Stimulated activated CD4-positive, alpha-beta T cell treated with anti-CD3 and anti-CD28 coated beads, Interleukin-12 subunit alpha, Interleukin-12 subunit beta, amount 100 ng/mL, for 48 hours (primary cell): ENCODE results near the gene DENND4B.
A peak's percentile ranks its signal among the peaks of the same experiment; 100 is the strongest.
"Not testable (repeated sequence)": the region's sequence is repeated elsewhere in the genome, so short reads cannot be mapped to it uniquely, and the experiment has no call there.

Source experiments
- DNase-seq, 3 donors: peaks; one replicate each; pipeline ENCODE4 v3.0.0-alpha.2; 2020; ENCODE audit warnings: low read depth in 2 of 3, low spot score in 1 of 3

The DENND4B gene, protein sequence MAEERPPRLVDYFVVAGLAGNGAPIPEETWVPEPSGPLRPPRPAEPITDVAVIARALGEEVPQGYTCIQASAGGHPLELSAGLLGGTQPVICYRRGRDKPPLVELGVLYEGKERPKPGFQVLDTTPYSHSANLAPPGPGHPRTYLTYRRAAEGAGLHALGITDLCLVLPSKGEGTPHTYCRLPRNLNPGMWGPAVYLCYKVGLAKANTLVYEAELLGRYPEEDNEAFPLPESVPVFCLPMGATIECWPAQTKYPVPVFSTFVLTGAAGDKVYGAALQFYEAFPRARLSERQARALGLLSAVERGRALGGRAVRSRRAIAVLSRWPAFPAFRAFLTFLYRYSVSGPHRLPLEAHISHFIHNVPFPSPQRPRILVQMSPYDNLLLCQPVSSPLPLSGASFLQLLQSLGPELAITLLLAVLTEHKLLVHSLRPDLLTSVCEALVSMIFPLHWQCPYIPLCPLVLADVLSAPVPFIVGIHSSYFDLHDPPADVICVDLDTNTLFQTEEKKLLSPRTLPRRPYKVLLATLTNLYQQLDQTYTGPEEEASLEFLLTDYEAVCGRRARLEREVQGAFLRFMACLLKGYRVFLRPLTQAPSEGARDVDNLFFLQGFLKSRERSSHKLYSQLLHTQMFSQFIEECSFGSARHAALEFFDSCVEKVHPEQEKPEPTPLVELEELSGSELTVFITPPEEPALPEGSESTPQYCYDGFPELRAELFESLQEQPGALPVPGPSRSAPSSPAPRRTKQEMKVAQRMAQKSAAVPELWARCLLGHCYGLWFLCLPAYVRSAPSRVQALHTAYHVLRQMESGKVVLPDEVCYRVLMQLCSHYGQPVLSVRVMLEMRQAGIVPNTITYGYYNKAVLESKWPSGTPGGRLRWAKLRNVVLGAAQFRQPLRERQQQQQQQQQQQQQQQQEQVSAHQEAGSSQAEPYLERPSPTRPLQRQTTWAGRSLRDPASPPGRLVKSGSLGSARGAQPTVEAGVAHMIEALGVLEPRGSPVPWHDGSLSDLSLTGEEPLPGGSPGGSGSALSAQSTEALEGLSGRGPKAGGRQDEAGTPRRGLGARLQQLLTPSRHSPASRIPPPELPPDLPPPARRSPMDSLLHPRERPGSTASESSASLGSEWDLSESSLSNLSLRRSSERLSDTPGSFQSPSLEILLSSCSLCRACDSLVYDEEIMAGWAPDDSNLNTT (N-terminal part only)

DNA sequence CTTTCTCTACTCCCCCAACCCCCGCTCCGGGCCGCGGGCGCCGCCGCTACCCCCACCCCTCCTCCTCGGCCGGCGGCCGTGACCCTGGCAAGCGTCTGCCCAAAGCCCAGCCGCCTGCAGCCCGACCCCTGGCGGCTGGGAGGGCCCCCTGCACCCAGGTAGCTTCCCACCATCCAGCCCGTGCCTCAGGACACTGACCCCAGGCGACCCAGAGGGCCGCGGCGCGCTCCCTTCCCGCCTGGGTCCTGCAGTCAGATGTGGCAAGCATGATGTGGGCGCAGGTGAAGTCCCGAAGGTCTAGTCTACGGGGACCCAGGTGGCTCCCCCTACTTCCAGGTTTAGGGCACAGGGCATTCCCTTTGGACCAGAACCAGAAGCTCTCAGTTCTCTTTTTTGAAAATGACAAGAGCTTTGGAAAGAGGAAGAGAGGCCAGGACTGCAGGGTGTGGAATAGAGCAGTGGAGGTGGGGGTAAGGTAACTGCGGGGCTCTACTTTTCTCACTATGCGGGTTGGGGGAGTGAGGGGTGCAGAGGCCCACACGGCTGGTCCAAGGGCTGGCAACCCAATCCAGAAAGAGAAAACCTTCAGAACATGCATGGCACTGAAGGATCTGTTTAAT is at the start of gene DENND4B:
Gene DENND4B, minus strand, starts transcription at position 97 of the 620 bp plus-strand sequence. CDS start 2,344 bp downstream, outside the sequence.
- peak; percentile 57 to 76 (median 57) for DNase-seq

DNA sequence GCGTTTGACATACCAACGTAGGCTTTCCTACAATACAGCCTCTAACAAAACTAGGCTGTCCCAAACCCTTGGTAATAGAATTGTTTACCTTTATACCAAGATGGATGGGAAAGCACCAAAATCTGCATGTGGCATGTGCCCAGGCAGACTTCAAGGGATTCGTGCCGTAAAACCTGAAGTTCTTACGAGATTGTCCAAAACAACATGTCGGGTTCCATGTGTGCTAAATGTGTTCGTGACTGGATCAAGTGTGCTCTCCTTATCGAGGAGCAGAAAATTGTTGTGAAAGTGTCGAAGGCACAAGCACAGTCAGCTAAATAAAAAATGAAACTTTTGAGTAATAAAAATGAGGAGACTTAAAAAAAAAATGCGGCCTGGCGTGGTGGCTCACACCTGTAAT is 49.1 kb upstream of the DENND4B start:
- no peak for DNase-seq

DNA sequence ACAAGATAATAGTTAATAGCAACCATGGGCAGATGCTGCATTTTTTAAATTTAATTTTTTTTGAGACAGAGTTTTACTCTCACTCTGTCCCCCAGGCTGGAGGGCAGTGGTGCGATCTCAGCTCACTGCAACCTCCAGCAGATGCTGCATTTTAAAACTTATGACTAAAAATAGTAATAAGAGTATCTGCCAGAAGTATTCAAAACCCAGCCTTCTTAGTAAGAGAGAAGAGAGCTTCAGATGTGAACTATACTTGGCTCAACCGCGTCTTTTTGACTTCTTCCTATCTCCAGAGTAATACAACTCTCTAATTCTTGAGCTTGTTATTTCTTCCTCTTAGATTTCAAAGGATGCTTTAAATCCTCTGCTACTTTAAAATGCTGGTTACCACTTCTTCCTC is 48.7 kb upstream of the DENND4B start:
- DNase-seq, result no peak

DNA sequence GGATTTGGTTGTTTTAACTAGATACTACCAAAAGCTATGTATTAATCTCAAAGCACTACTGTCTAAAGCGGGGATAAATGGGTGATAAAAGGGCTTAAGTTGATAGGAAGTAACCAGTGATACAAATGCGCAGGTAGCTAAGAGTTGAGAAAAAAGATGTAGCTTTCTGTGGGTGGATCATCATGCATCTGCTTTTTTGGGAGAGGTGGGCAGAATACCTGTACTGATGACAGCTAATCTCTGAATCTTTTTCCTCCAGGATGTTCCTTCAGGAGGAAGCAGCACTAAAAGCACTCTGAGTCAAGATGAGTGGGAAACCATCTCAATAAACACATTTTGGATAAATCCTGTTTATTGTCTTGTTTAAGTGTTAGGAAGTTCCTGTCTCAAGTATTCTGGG is 45.3 kb upstream of the DENND4B start:
- DNase-seq, result no peak

DNA sequence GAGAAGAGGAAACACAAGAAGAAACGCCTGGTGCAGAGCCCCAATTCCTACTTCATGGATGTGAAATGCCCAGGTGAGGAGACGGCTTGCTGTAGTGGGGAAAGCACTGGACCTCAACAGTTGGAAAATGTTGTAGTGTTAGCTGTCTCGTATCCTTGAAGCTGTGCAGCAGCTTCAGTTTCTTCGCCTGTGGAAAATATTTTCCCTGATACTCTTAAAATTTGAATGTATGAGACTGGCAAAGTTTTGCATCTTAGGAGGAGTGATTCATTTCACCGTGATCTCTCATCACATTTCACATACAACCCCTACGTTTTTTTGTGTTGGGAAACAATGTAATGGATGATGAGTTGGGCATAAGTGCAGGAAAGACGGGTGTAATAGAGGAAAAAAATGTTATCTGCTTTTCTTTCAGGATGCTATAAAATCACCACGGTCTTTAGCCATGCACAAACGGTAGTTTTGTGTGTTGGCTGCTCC is 44.7 kb upstream of the DENND4B start:
- DNase-seq, result no peak

DNA sequence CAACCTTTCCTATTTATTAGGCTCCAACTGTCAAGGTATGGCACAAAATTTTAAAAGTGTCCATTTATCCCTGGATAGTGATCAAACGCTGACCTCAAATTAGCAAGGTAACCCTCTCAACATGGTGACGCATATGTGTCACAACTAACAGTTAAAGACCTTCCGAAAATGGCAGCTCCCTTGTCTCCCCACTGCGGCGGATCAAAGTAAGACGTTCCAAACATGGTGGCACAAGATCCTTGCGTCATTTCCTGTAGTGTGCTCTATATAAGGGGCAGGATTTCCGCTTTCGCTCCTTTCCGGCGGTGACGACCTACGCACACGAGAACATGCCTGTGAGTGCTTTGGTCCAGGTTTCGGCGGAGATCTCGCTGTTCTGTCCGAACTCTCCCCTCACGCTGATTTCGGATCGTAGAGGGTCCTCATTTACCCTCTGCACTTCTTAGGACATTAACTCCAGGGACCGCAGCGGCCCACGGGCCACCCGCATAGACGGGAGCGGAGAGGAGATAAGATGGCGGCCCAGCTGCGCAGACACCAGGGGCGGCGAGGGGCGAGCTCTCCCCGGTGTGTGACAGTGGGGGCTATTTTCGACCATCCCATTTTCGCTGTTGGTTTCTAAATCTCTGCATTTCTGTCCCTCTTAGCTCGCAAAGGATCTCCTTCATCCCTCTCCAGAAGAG is 44.1 kb upstream of the DENND4B start, which contains the start of gene RPS27:
Gene RPS27, plus strand, starts transcription at position 295 of the 683 bp plus-strand sequence. Its CDS starts 35 bp downstream, at position 330.
- peak; percentile 75 to 86 (median 78) for DNase-seq

DNA sequence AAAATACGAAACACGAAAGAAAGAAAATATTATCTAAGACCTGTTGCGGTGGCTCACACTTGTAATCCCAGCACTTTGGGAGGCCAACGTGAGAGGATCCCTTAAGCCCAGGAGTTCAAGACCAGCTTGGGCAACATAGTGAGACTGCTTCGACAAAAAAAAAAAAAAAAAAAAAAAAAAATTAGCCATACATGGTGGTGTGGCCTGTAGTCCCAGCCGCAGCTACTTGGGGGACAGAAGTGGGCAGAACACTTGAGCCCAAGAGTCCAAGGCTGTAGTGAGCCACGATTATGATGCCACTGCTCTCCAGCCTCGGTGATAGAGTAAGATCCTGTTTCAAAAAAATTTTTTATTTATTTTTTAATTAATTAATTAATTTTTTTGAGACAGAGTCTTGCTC is 41.1 kb upstream of the DENND4B start:
- DNase-seq, result no peak

DNA sequence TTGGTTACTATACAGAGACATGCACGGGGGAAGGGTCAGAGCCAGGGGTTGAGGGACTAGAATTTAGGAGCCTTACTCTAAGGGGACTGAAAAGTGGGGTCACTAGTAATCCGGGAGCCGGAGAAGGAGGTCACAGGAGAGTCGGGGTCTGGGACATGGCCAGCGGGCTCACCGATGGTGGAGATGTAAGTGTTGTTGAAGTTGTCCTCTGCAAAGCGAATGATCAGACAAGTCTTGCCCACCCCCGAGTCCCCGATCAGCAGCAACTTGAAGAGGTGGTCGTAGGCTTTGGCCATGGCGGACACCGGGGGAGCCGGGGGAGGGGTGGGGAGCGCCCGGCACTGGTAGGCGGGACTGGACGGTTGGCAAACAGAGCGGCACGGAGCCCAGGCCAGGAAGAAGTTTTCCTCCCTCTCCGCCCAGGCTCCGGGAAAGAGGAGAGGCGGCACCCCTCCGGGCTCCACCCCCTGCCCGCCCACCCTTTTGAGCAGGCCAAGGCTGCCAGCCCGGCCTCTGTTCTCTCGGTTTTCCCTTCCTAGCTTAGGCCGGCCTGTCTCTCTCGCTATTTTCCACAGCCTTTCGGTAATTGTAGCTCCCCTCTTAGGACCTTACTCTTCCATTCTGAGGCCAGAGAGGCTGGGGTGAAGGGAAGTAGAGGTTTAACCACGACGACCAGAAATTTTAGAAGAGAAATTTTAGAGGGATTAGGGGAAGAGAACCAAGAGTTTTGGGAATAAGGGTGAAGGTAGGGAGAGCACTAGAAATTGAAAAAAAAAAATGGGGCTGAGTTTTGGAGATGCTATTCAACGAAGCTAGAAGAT is 39.6 kb upstream of the DENND4B start, which contains the start of gene RAB13:
Gene RAB13, minus strand, starts transcription at position 399 of the 821 bp plus-strand sequence. Its CDS starts 103 bp downstream, at position 296.
- no peak for DNase-seq

DNA sequence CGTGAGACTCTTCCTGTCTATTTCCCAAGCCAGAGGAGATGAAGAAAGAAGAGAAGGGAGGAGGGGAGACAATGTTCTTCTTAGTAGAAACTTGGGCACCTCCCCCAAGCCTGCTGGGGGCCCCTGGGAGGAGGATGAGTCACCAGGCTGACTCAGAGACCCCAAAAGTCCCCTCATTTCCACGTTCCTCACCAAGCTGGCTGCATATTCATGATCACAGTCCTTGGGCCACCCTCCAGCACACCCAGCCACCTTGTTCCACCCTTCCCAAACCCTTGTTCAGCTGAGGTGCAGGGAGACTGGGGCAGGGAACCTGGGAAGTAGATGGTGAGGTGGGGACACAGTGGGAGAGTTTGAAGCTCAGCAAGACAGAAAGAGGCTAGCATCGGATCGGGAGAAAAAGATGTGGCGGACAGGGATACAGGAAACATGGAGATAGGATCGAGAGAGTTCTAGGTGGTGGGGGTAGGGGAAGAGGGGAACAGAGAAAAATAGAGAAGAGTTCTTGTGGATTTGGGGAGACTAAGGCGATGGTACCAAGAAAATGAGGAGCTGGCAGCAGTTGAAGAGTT is 38.9 kb upstream of the DENND4B start:
- DNase-seq, result no peak

DNA sequence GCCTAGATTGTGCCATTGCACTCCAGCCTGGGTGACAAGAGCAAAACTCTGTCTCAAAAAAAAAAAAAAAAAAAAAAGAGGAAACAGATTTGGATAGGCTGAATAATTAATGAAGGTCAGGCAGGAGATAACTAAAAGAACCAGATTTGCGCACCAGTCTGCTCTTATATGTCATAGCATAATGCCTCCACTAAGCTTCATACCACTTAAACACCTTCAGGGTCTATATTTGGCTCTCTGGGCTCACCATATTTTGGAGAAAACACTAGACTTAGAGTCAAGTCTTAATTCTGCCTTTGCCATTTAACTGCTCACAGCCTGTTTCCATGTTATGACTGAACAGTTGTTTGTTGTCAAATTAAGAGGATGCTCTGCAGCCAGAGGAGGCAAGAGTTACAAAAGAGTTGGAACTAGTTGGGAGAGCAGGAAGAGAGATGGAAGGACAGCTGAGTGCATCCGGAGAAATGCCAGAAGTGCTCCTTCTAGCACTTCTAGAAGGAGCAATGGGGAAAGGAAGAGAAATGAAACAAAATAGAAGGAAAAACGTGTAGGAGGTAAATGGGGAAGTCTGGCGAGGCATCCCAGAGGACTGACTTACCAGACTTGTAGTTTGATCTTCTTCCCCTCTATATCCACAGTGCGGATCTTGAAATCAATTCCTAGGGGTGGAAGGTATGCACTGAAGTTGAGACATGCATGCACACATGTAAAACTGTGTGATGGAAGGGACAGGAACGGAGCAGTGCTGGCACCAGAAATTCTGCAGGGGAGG is 37.8 kb upstream of the DENND4B start:
- DNase-seq, result no peak

DNA sequence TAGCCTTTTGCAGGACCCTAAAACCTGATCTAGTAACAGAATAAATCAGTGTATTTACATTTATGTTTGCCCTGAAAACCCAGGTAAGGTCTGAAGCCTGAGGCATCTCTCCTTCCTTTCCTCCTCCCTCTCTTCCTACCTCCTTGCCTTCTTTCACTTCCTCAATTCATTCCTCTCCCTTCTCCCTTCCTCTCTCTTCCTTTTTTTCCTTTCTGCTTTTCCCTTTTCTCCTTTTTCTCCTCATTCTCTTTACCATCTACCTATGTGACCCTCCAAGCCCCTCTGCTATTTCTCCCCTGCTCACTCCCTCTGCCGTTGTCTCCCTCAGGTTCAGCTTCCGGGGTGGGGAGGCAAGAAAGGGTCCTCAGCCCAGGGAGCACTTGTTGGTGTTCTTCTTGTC is 35.2 kb upstream of the DENND4B start:
- DNase-seq, result not testable (repeated sequence)

DNA sequence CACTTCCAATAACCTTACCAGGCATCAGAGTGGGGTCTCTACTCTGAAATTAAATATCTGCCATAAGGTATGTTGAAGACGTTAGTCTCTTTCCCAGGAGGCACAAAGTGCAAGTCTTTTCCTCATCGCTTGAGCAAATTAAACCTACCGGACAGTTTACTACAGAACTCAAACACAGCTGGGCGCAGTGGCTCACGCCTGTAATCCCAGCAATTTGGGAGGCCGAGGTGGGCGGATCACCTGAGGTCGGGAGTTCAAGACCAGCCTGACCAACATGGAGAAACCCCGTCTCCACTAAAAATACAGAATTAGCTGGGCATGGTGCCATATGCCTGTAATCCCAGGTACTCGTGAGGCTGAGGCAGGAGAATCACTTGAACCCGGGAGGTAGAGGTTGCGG is 32.6 kb upstream of the DENND4B start:
- DNase-seq, result not testable (repeated sequence)

DNA sequence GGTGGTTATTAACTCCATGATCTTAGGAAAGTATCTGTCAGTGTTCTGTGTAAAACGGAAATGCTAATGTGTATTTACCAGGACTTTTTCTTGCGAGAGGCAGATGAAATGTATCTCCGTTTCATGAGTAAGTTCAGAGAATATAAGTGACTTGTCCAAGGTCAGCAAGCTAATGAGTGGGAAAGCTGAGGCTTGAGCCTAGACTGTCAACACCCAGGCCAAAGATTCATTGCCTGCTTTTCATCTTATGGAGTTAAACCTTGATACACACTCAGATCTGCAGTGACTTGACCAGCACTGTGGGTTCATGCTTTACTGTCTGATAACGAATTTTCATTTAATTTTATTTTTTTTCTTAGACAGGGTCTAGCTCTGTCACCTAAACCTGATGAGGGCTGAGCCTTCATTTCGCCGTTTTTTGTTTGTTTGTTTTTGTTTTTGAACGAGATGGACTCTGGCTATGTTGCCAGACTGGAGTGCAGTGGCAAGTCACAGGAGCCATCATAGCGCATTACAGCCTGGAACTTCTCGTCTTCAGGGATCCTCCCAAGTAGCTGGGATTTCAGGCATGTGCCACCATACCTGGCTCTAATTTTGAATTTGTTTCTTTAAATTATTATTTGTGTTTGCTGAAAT is 31.9 kb upstream of the DENND4B start:
- no peak for DNase-seq

DNA sequence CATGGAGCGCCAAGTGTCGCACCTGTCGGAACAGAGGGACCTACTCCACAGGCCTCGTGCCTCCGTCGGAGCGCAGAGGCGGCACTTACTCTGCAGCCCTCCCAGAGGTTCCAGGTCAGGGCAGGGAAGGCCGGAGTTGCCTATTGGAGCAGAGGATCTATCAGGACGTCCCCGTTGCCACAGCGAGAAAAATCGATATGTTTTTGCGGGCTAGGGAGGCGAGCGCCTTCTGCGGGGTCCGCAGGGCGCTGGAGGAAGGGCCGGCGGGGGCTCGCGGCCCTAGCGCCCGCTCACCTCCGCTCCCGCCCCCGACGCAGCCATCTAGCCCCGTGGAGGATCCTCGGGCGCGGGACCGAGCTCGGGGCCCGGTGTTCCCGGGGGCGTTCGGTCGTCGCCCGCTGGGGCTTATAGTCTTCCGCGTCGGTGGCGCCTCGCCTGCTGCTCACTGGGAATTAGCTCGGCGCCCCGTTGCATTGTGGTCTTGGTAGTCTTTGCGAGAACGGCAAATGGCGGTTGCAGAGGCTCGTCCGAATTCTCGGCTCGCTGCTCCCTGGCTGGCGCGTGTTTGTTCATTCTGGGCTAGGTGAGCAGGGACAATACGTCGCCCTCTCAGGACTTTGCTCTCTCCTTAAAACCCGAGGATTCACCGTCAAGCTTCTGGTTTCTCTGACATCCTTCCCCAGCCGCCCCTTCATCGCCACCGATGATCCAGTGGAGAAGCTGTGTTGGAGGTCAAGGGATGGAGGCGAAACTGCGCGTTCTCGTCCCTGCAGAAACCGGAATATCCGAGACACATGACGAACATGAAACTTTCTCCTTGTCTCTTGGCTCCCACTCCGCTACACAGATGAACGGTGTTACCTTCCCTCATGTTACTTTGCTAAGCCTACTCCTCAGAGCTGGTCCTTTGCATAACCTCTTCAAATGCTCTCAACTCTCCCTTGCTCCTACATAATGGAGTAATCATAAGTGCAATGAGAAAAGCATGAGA is 31.0 kb upstream of the DENND4B start, which contains the start of gene JTB:
Gene JTB, minus strand, starts transcription at position 425 of the 991 bp plus-strand sequence. Its CDS starts 422 bp downstream, at position 3.
- peak; percentile 72 to 83 (median 78) for DNase-seq

DNA sequence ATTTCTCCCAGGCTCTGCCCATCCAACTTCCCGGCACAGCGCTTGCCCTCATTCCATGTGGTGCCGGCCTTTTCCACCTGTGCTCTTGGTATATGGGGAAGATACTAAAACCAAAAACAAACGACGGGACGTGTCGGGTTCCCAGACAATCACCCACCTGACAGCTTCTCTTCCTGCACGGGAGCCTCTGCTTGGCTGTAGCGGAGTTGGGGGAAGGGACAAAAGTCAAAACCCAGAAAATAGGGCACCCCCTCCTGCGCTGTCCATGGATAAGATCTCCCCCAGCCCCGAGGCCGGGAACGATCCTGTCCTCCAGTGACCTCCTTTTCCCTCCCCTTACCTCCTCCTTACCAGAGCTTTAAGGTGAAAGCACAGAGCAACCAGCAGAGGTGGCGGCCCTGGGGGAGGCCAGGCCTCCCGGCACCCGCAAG is 30.3 kb upstream of the DENND4B start:
- no peak for DNase-seq

DNA sequence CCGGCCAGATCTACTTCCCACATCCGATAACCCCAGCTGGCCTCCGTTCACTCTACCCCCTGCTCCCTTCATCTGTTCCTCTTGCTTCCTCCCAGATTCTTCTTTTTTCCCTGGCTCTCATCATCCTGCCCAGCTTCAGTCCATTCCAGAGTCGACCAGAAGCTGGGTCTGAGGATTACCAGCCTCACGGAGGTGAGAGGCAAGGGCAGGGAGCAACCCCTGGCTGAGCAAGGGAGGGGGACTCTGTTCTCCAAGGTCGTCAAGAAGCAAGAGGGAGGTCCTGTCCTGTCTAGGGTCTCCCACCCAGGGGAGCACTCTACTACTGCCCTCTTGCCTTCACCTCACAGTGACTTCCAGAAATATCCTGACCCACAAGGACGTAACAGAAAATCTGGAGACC is 27.0 kb upstream of the DENND4B start:
- DNase-seq, result no peak
